PC-9 (cell line): ENCODE measurements around the gene KIF11. TPM values are rescaled to one million over a fixed set of nuclear protein-coding genes. Genes with fewer than 3 reads are reported as not detected.

Source experiments
- BruUV-seq: library from RNA; stranded (reverse); fragments of 400-500 nt; replicated peaks from 2 replicates; lab custom pipeline; 2021; lab: Mats Ljungman, UMichigan
- CTCF ChIA-PET: fragments of 300-600 bp; sonication (Branson Sonifier 250); formaldehyde crosslinking; loops from one replicate; lab custom pipeline; 2022; ENCODE audit warnings: antibody characterized with exemption; lab: Charles Lee
- POLR2A ChIA-PET: fragments of 300-600 bp; sonication (Branson Sonifier 250); formaldehyde crosslinking; loops from one replicate; lab custom pipeline; 2022; ENCODE audit warnings: antibody characterized with exemption; ENCODE audit not compliant: unreplicated experiment; lab: Charles Lee
- DNase-seq, 2 experiments: peaks; one replicate each; pipeline versions ENCODE4 v3.0.0 to v3.0.0-alpha.2; 2015 to 2022; ENCODE audit warnings: mixed read lengths in 1 of 2
- H2AFZ ChIP-seq: fragments of 200-600 bp; sonication (generic); 2 replicates; pipeline ENCODE4 v1.8.1; 2017; ENCODE audit warnings: antibody characterized with exemption
- H3F3A ChIP-seq: fragments of 200-600 bp; sonication (generic); 2 replicates; pipeline ENCODE4 v1.8.1; 2017; ENCODE audit warnings: antibody characterized with exemption, mild to moderate bottlenecking, low read depth; ENCODE audit not compliant: insufficient read depth
- H3K27ac ChIP-seq: fragments of 200-600 bp; sonication (generic); 2 replicates; pipeline ENCODE4 v1.6.1; 2016; ENCODE audit warnings: mixed run types
- H3K27me3 ChIP-seq: fragments of 200-600 bp; sonication (generic); 2 replicates; pipeline ENCODE4 v1.6.1; 2016; ENCODE audit warnings: low read depth, mixed run types; ENCODE audit not compliant: insufficient read depth
- H3K36me3 ChIP-seq: fragments of 200-600 bp; sonication (generic); 2 replicates; pipeline ENCODE4 v1.6.1; 2016; ENCODE audit warnings: low read depth, mixed run types
- H3K4me1 ChIP-seq: fragments of 200-600 bp; sonication (generic); replicated peaks from 2 replicates; pipeline ENCODE4 v1.6.1; 2016; ENCODE audit warnings: mixed run types; ENCODE audit not compliant: insufficient read depth
- H3K4me2 ChIP-seq: fragments of 200-600 bp; sonication (generic); 2 replicates; pipeline ENCODE4 v1.6.1; 2017; ENCODE audit warnings: mixed run types
- H3K4me3 ChIP-seq: fragments of 200-600 bp; sonication (generic); 2 replicates; pipeline ENCODE4 v1.6.1; 2016; ENCODE audit warnings: mixed run types
- H3K79me2 ChIP-seq: fragments of 200-600 bp; sonication (generic); 2 replicates; pipeline ENCODE4 v1.6.1; 2017; ENCODE audit warnings: low read depth, mixed run types
- H3K9me2 ChIP-seq: fragments of 200-600 bp; sonication (generic); 2 replicates; pipeline ENCODE4 v1.8.1; 2017; ENCODE audit warnings: mild to moderate bottlenecking; ENCODE audit not compliant: insufficient read depth
- H3K9me3 ChIP-seq: fragments of 200-600 bp; sonication (generic); 2 replicates; pipeline ENCODE4 v1.8.1; 2016; ENCODE audit warnings: low read depth; ENCODE audit not compliant: insufficient read depth
- H4K20me1 ChIP-seq: fragments of 200-600 bp; sonication (generic); 2 replicates; pipeline ENCODE4 v1.8.1; 2017; ENCODE audit not compliant: insufficient read depth
- EZH2 ChIP-seq: fragments of 200-600 bp; sonication (generic); IDR thresholded peaks from 2 replicates; pipeline ENCODE4 v1.8.0; 2017; ENCODE audit warnings: antibody characterized with exemption, low read depth
- intact Hi-C: fragments of 100-400 bp; cut with micrococcal nuclease; formaldehyde crosslinking; loops from one replicate; pipeline ENCODE4 v1.10.0; 2022; ENCODE audit not compliant: unreplicated experiment
- total RNA-seq: library from RNA; stranded (reverse); gene quantifications from 2 replicates; pipeline ENCODE4 v1.2.3, GENCODE V29; 2021
- TF ChIP-seq, protein P1 (sequence below): fragments of 200-600 bp; sonication (generic); conservative IDR thresholded peaks from 2 replicates; pipeline ENCODE4 v1.6.1; 2017; ENCODE audit warnings: mixed run types, antibody characterized with exemption, mild to moderate bottlenecking, moderate library complexity

KIF11 gene
- total RNA-seq, 1 experiment from 2014 or later, result 35.7 TPM

DNA sequence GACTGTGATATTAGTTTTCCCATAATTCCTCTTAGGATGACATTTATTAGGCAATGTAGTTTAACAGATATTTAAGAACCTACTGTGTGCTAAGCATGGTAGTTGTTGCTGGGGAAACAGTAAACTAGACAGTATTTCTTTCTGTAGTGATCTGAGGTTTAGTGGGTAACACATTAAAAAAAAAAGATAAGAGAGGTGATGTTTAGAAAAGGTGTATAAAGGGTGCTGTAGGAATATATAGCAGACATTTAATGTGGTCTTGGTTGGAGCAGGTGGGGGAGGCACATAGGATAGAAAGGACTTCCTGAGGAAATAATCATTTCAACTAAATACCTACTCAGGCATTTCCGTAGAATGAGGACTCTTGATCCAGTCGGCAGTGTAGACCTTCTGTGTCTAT, 11.9 kb downstream of the KIF11 start:
- H3K27me3 ChIP-seq, result no peaks in the 10 kb centered on the region
- ChIA-PET POLR2A (no interaction called here), CTCF (no interaction called here)
- no peak for DNase-seq
- no peaks in the 10 kb centered on the region for H3K9me3 ChIP-seq
- H2AFZ ChIP-seq, result no peak overlapping the region
- no peaks in the 10 kb centered on the region for H3K36me3 ChIP-seq
- H3K79me2 ChIP-seq, result peaks cover 77% of the 10 kb centered on the region
- TF ChIP-seq, protein P1, sequence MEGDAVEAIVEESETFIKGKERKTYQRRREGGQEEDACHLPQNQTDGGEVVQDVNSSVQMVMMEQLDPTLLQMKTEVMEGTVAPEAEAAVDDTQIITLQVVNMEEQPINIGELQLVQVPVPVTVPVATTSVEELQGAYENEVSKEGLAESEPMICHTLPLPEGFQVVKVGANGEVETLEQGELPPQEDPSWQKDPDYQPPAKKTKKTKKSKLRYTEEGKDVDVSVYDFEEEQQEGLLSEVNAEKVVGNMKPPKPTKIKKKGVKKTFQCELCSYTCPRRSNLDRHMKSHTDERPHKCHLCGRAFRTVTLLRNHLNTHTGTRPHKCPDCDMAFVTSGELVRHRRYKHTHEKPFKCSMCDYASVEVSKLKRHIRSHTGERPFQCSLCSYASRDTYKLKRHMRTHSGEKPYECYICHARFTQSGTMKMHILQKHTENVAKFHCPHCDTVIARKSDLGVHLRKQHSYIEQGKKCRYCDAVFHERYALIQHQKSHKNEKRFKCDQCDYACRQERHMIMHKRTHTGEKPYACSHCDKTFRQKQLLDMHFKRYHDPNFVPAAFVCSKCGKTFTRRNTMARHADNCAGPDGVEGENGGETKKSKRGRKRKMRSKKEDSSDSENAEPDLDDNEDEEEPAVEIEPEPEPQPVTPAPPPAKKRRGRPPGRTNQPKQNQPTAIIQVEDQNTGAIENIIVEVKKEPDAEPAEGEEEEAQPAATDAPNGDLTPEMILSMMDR, result no peak
- TF ChIP-seq EZH2, result no peak
- no peaks in the 10 kb centered on the region for H4K20me1 ChIP-seq
- 0 out of 2 replicates have a peak, but pooled peaks cover 2% of the 10 kb centered on the region for H3K4me1 ChIP-seq
- no TSS peak for BruUV-seq
- intact Hi-C loops, result no loop called here
- no peak overlapping the region for H3K27ac ChIP-seq
- no peak overlapping the region for H3K4me3 ChIP-seq
- H3K9me2 ChIP-seq, result no peaks in the 10 kb centered on the region
- H3K4me2 ChIP-seq, result no peak overlapping the region
- H3F3A ChIP-seq, result no peaks in the 10 kb centered on the region; the same call in 1 of the 2 replicates

DNA sequence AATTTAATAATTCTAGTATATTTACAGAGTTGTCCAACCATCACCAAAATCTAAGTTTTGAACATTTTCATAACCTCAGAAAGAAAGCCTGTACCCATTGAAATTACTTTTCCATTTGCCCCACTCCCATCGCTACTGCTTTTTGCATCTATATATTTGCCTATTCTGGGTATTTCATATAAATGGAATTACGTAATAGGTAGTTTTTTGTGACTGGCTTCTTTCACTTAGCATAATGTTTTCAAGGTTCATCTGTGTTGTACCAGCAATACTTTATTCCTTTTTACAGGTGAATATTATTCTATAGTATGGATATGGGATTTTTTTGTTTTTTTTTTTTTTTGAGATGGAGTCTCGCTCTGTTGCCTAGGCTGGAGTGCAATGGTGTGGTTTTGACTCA, 22.6 kb downstream of the KIF11 start:
- no peak overlapping the region for H3K27ac ChIP-seq
- no peaks in the 10 kb centered on the region for H4K20me1 ChIP-seq
- no peaks in the 10 kb centered on the region for H3K9me3 ChIP-seq
- no TSS peak for BruUV-seq
- POLR2A ChIA-PET, result interaction anchor here (0.7 kb wide), 1 partner anchor 99 kb away, joined by 3 read pairs; no protein-coding TSS in a partner anchor
- H3K27me3 ChIP-seq, result no peaks in the 10 kb centered on the region
- no peaks in the 10 kb centered on the region for H3F3A ChIP-seq
- DNase-seq, result no peak
- no peaks in the 10 kb centered on the region for H3K9me2 ChIP-seq
- no peaks in the 10 kb centered on the region for H3K4me1 ChIP-seq
- no peaks in the 10 kb centered on the region for H3K36me3 ChIP-seq
- intact Hi-C loops, result no loop called here
- no peak overlapping the region for H2AFZ ChIP-seq
- H3K4me2 ChIP-seq, result no peak overlapping the region
- CTCF ChIA-PET, result no interaction called here
- H3K4me3 ChIP-seq, result no peak overlapping the region
- H3K79me2 ChIP-seq, result no peaks in the 10 kb centered on the region
- TF ChIP-seq, protein P1, result no peak
- TF ChIP-seq EZH2, result no peak

DNA sequence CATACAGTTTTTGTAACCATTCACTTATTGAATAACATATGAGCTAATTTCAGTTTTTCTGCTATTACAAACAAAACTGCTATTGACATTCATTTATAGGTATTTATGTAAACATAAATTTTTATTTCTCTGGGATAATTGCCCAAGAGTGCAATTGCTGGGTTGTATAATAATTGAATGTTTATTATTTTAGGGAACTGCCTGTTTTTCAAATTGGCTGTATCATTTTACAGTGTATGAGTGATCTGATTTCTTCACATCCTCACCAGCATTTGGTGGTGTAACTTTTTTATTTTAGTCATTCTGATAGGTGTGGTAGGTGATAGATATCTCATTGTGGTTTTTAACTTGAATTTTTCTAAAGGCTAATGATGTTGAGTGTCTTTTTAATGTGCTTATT, 26.4 kb downstream of the KIF11 start:
- Histone ChIP-seq H2AFZ (no peak overlapping the region), H3K79me2 (no peaks in the 10 kb centered on the region), H3K9me3 (no peaks in the 10 kb centered on the region), H3F3A (no peaks in the 10 kb centered on the region), H3K36me3 (no peaks in the 10 kb centered on the region), H3K4me3 (no peak overlapping the region), H3K27me3 (no peaks in the 10 kb centered on the region), H3K27ac (no peak overlapping the region), H3K4me2 (no peak overlapping the region), H3K9me2 (no peaks in the 10 kb centered on the region), H4K20me1 (no peaks in the 10 kb centered on the region), H3K4me1 (no peaks in the 10 kb centered on the region)
- DNase-seq, result no peak
- BruUV-seq, result no TSS peak
- ChIA-PET POLR2A (no interaction called here), CTCF (no interaction called here)
- intact Hi-C loops, result no loop called here
- TF ChIP-seq EZH2, result no peak
- TF ChIP-seq, protein P1, result no peak
